OCI-M2 (cell line): ENCODE measurements around the gene PNPLA1.

ENCODE experiments used
- DNase-seq: peaks from one replicate; lab custom pipeline; 2025; ENCODE audit not compliant: unreplicated experiment; lab: John Stamatoyannopoulos, UW

The PNPLA1 gene

GRCh38 chr6:36355819-36356218 lies 86.0 kb downstream of the PNPLA1 start:
- DNase-seq = no peak

- DNase-seq = no peak
These were observed 88.0 kb downstream of the PNPLA1 start for GRCh38 chr6:36357872-36358225.
